ENCODE measurements around the gene IQSEC1.

The IQSEC1 gene

GRCh38 chr3:12999147-13000140 is 73.8 kb downstream of the IQSEC1 start:
- no peak for DNase-seq (ENCODE audit: low read depth)

DNA sequence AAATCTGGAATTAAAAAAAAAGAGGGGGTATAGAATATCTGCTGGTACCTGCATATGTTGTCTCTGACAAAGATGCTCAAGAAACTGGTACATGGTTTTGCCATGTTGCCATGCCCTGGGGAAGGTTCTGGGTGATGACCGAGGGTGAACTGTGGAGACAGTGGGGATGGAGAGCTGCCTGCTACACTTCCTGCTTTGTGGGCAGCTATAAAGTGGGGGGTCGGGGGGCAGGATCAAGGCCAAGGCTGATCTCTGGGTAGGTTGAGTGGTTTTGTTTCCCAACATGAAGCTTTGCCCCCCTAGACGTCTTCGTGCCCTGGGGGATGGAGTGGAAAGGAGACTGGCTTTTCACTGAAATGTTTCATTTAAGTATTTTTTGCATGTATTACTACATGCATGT is 74.6 kb downstream of the IQSEC1 start:
- DNase-seq (ENCODE audit: low read depth): no peak

DNA sequence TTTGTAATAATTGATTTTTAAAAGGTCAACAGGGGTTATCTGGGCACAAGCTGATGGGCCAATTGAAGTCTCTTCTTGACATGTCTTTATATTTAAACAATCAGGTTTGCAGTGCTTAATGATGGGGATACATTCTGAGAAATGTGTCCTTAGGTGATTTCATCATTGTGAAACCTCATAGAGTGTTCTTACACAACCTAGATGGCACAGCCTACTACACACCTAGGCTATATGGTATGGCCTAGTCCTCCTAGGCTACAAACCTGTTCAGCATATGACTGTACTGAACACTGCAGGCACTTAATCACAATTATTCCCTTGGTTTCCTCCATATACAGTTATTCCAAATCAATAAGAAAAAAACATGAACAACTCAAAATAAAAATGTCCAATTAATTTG is 75.8 kb downstream of the IQSEC1 start:
- no peak for DNase-seq (ENCODE audit: low read depth)

DNA sequence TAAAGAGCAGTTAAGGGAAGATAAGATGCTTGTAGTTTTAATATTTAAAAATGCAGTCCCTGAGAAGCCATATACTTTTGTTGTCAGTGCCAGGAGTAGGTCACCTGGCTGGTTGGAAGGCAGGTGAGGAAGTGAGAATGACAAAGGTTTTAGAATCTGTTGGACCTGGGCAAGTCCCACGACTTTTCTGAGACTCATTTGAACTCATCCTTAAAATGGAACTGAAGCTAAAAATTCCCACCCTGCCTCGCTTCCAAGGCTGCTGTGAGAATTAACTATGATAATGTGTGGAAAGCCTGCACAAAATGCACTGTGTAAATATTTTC is 77.1 kb downstream of the IQSEC1 start:
- DNase-seq (ENCODE audit: low read depth): no peak

GRCh38 chr3:12995389-12996180 is 77.6 kb downstream of the IQSEC1 start:
- DNase-seq (ENCODE audit: low read depth): no peak

DNA sequence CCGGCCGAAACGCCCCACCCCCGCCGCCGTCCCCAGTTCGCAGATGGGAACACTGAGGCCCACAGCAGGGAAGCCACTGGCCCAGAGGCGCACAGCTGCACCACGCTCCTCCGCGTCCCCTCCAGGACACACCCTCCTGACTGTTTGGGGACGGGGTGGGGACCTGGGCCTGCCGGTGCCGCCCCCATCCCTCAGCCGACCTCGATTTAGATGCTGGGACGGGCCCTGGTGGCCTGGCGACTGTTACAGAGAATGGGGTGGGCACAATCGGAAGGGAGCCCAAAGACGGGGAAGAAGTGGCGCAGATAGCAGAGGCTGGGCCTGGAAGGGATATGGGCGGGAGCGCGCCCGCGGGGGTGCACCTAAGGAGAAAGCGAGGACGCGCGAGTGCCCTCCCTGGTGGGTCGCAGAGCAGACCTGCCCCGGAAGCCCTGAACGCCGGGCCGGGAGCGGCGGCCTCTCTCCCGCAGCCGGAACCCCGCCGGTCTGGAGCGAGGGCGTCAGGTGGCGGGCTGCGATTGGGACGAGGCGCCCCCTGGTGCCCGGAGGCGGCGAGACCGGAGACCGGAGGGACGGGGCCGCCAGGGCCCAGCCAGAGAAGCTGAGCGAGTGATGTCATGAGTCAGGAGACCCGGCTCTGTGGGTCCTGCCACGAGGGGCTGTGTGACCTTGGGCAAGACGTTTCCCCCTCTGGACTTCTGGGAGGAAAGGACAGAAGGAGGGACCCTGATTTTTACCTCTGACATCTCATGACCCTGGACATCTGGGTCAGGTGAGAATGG is 78.4 kb downstream of the IQSEC1 start:
- peak; percentile 79 for DNase-seq (ENCODE audit: low read depth)

DNA sequence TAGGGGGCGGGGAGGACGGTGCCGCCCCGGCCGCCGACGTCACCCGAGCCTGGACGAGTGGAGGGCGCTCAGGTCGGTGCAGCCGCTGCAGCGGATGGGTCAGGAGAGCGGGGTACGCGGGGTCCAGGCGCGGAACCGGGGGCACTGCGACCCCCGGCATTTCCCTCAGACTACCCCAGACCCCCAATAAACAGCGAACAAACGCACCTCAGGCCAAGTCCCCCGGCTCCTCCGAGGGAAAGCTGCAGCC is 78.9 kb downstream of the IQSEC1 start:
- no peak for DNase-seq (ENCODE audit: low read depth)

- DNase-seq (ENCODE audit: low read depth): no peak
Observed at GRCh38 chr3:12993517-12994356, 79.5 kb downstream of the IQSEC1 start.

DNA sequence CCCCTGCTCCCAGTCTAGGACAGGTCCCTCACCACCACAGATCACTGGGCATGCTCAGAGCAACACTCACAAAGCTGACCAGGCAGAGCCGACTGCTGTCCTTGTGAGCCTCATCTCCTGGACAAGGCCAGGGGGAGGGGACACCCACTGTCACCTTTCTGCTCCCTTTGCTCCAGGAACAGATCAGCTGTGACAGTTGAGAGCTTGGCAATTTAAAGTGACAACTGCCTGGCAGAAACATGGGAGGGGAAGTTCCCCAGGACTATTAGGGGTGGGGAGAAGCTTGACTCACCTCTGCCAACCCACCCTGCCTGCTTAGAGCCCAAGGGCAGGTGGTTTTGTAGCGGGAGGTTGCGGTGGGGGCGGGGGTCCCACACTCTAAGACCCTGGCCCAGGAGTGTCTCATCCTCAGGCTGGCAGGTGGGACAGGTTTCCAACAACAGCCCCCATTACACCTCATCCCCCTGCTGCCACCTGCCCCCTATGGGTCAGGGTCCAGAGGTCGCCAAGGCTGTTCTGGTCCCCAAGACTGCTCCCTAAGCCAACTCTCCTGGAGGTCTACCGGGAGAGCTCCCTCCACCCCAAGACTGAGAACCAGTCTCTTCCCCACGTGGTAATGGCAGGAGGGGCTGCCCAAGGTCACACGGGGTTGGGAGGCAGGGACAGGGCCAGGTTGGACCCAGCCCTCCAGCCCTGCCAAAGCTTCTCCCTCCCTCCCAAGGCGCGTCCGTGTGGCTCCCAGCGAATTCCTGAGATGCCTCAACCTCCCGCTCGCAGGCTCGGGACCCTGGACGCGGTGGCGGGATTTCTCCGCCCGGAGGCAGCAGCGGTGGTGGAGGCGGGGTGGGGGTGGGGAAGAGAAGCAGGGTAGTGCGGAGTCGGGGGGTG is 80.4 kb downstream of the IQSEC1 start:
- DNase-seq (ENCODE audit: low read depth): no peak

GRCh38 chr3:12991861-12992281 is 81.4 kb downstream of the IQSEC1 start:
- DNase-seq (ENCODE audit: low read depth): no peak

DNA sequence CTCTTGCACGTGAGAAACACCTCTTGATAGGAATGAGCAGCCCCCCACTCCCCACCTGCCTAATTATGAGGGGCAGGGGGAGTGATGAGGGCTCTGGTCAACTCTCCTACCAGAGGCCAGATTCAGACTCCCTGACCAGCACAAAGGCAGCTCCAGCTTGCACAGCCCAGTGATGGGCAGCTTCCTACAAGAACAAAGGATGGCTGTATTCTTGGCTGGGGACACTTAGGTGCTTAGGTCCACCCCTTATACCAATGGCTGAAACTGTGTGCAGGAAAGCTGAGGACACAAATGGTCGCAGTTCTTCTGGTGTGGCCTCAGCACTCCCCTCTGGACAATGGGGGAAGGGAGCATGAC is 81.8 kb downstream of the IQSEC1 start:
- no peak for DNase-seq (ENCODE audit: low read depth)

DNA sequence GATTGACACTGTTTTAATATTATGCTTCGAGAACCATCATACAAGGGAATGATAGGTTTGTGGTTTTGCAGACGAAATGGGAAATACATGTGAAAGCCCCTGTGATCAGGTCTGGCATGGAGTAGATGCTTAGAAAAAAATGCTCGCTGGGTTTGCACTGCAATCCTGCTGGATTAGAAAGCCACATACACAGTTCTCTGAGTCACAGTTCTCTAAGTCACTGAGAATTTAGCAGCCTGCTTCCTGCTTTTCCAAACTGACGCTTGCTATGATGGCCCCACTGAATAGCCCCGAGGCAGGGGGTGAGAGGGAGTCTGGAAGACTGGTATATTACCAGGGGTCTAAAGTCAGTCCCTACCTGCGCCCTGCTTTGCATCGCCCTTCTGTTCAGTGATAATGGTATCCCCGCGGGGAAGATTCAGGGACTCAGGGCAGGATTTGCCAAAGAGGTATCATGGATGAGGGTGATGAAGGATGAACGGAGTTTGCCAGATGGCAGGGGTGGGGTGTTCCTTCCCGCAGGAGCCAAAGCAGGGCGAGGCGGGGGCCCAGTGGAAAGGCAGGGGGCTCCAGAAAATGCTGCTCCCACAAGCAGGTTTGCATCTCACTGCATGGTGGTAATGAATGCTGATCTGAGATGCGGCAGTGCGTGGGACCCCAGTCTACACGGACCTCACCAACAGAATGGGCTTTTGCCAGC is 82.3 kb downstream of the IQSEC1 start:
- DNase-seq (ENCODE audit: low read depth): no peak

- no peak for DNase-seq (ENCODE audit: low read depth)
Observed at GRCh38 chr3:12990306-12990705, 82.9 kb downstream of the IQSEC1 start.

DNA sequence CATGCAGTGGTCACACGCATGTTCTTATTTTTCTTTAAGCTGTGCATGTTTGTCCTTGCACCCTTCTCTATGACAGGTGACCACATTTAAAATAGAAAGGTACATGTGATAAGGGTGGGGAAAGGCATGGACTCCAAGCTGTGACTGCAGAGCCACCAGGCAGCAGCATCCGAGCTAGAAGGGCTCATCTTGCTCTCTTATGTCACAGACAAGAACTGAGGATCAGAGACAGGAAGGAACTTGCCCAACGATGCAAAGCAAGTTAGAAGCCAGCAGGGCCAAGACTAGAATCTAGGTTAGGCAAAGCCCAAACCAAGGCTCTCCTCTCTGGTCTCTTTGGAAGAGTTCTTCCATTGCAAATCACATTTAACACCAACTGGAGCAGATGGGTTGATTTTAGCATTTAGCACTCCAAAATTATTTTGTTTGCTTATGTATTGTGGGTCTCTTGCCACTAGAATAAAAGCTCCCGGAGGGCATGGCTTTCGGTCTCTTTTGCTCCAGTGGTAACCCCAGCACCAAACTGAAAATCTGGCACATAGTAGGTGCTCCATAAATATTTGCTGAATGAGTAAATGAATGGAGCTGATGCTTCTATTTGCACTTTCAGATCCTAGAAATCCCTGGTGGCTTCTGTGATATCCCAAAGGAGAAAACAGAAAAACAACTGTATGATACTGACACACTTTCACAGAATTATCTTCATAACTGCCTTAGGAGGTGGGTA is 84.3 kb downstream of the IQSEC1 start:
- DNase-seq (ENCODE audit: low read depth): no peak

DNA sequence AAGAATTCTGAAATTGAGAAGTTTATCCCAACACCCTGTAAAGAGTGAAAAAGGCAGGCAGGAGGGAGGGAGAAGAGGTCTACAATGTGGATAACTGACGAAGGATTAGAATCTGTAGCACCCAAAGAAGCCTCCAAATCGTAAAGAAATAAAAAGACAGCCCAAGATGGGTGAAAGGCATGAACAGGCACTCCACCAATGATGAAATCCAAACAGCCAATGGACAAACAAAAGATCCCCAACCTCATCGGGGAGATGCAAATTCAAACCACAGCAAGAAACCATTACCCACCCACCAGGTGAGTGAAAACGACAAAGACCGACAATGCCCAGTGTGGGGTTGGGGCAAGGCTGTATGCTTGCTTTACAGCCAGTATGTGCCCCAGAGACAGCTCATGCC is 85.6 kb downstream of the IQSEC1 start:
- DNase-seq (ENCODE audit: low read depth): no peak

DNA sequence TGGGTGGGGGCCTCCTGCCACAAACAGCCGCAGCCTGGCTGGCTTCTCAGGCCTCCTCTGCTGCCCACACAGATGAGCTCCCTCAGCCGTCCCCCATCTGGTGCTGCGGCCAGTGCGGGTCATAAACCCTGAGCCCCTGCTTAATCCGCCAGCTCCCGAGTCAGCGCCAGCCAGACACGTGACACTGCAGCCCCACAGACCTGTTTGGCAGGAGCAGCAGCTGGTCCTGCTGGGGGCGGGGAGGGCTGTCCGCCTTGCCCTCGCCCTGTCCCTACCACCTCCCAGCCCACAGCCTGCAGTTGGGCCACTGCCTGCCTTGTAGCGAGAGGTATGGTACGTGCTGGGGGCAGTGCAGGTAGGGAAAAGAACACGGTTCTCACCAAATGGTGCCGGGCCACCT is 86.2 kb downstream of the IQSEC1 start:
- no peak for DNase-seq (ENCODE audit: low read depth)

- no peak for DNase-seq (ENCODE audit: low read depth)
Observed at GRCh38 chr3:12986521-12986920, 86.7 kb downstream of the IQSEC1 start.

GRCh38 chr3:12986031-12986430 is 87.2 kb downstream of the IQSEC1 start:
- DNase-seq (ENCODE audit: low read depth): no peak

- DNase-seq (ENCODE audit: low read depth): no peak
Observed at GRCh38 chr3:12985148-12985547, 88.1 kb downstream of the IQSEC1 start.
